Choroid plexus epithelial cell (primary cell): Measurements from ENCODE around the gene TTC33.
"Not testable (repeated sequence)": the region's sequence is repeated elsewhere in the genome, so short reads cannot be mapped to it uniquely, and the experiment has no call there.

Experiments
- DNase-seq: peaks from one replicate; pipeline ENCODE4 v3.0.0-alpha.2; 2010; ENCODE audit warnings: low read depth
- H3K4me3 ChIP-seq: 2 replicates; pipeline ENCODE4 v1.5.1; 2011; ENCODE audit warnings: low read depth, mild to moderate bottlenecking, control low read depth, low read length, moderate library complexity
- CTCF ChIP-seq: conservative IDR thresholded peaks from 2 replicates; pipeline ENCODE4 v1.5.1; 2011; ENCODE audit warnings: low read depth, mild to moderate bottlenecking, control low read depth, inconsistent platforms, low read length, moderate library complexity

TTC33 gene

GRCh38 chr5:40594811-40595210 lies 160.9 kb downstream of the TTC33 start:
- DNase-seq = peak; percentile 62
- TF ChIP-seq CTCF = no peak

GRCh38 chr5:40591727-40592396 lies 163.9 kb downstream of the TTC33 start:
- DNase-seq, H3K4me3 ChIP-seq: not testable (repeated sequence)

More at GRCh38 chr5:40594811-40595210, 160.9 kb downstream of the TTC33 start:
- no peak overlapping the region for H3K4me3 ChIP-seq

GRCh38 chr5:40587376-40587775 lies 168.4 kb downstream of the TTC33 start:
- DNase-seq = peak; percentile 49
- TF ChIP-seq CTCF = no peak

GRCh38 chr5:40585537-40586267 lies 170.1 kb downstream of the TTC33 start:
- no peak for TF ChIP-seq CTCF

More at GRCh38 chr5:40587376-40587775, 168.4 kb downstream of the TTC33 start:
- H3K4me3 ChIP-seq = no peak overlapping the region

GRCh38 chr5:40584054-40584453 lies 171.7 kb downstream of the TTC33 start:
- no peak for DNase-seq
- no peak overlapping the region for H3K4me3 ChIP-seq
- no peak for TF ChIP-seq CTCF

More at GRCh38 chr5:40585537-40586267, 170.1 kb downstream of the TTC33 start:
- no peak overlapping the region for H3K4me3 ChIP-seq
- DNase-seq = no peak

- H3K4me3 ChIP-seq = no peak overlapping the region
- no peak for TF ChIP-seq CTCF
- peak; percentile 65 for DNase-seq
Observed at GRCh38 chr5:40578501-40579451, 177.0 kb downstream of the TTC33 start.

- DNase-seq = no peak
- H3K4me3 ChIP-seq = no peak overlapping the region
- no peak for TF ChIP-seq CTCF
Observed at GRCh38 chr5:40577718-40578117, 178.0 kb downstream of the TTC33 start.
